ENCODE measurements around the gene TSPAN2.
A peak's percentile ranks its signal among the peaks of the same experiment; 100 is the strongest.

The TSPAN2 gene

GRCh38 chr1:115112496-115113375 is 23.4 kb upstream of the TSPAN2 start:
- peak; percentile 45 for DNase-seq

DNA sequence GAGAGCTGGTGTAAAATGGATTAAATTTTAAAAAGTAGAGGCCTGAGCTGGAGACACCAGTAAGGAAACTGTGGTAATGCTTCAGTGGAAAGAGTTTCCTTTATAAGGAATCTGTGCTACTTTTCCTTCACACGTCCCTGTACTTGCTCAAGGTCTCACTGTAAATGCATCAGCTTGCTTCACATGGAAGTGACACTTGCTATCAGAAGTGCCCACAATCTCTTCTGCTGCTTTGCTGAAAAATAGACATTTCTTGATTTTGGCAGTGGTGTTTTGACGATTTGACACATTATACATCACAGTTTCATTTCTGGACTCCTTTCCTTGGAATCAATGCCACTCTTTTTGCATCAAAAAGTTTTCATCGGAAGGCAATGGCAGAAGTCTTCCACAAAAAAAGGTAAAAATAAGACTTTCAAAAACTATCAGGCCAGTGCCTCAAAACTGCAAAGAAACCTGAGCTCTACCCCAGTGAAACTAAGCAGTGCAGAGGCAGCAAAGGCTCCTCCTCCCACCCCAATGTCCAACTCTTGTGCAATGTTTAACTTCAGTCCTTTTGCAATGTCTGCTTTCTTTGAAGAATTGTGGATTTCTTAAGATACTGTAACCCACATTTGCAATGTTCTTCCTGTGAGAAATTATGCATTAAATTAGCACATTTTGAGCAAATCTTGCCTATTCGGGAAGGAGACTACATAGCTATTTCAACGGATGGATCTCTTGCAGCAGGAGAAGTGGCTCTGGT is 18.4 kb upstream of the TSPAN2 start:
- no peak for DNase-seq

GRCh38 chr1:115105831-115106230 is 16.5 kb upstream of the TSPAN2 start:
- no peak for DNase-seq

GRCh38 chr1:115099693-115100050 is 10.4 kb upstream of the TSPAN2 start:
- DNase-seq: peak; percentile 52

GRCh38 chr1:115098979-115099692 is 9.8 kb upstream of the TSPAN2 start:
- peak; percentile 73 for DNase-seq

GRCh38 chr1:115092175-115092574 is 2.9 kb upstream of the TSPAN2 start:
- no peak for DNase-seq

- no peak for DNase-seq
These were observed 2.3 kb upstream of the TSPAN2 start for GRCh38 chr1:115091572-115091971.

- DNase-seq: no peak
These were observed 1.7 kb upstream of the TSPAN2 start for GRCh38 chr1:115090956-115091355.

- DNase-seq: no peak
These were observed 1.2 kb upstream of the TSPAN2 start for GRCh38 chr1:115090540-115090939.

DNA sequence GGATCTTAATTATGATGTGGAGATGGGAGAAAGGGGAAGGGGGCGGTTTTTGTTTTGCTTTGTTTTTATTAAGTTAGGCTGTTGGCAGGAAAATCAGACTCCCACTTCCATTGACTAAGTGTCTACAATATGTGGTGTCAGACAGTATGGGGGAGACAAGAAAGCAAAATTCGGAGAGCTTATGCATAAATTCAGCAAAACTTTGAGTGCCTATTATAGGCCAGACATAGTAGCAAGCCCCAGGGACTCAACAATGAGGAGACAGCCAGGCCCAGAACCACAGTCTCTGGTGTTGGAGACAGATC is 835 bp upstream of the TSPAN2 start:
- no peak for DNase-seq

DNA sequence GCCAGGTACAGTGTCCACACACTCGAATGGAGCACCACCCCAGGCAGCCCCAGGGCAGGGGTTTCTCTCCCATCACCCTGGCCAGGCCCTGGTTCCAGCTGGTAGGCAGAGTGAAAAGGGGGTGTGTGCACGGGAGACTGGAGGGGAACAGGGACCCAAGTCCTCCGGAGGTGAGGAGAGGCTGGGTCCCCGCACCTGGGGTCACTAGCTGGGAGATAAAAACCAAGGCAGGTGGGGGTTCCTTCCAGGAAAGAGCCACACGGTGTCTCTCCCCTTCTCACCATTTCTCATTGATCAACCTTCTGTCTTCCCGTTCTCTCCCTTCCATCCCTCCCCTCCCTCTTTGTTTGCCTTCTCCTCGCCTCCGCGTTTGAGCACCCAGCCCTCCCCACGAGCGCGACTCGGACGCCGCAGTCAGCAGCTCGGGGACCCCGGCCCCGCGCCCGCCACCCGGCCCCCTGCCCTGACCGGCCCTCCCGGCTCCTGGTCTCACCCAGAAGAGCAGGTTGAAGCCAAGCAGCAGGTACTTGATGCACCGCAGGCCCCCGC is 358 bp downstream of the TSPAN2 start:
- no peak for DNase-seq

GRCh38 chr1:115088115-115088778 is 1.1 kb downstream of the TSPAN2 start:
- DNase-seq: no peak

DNA sequence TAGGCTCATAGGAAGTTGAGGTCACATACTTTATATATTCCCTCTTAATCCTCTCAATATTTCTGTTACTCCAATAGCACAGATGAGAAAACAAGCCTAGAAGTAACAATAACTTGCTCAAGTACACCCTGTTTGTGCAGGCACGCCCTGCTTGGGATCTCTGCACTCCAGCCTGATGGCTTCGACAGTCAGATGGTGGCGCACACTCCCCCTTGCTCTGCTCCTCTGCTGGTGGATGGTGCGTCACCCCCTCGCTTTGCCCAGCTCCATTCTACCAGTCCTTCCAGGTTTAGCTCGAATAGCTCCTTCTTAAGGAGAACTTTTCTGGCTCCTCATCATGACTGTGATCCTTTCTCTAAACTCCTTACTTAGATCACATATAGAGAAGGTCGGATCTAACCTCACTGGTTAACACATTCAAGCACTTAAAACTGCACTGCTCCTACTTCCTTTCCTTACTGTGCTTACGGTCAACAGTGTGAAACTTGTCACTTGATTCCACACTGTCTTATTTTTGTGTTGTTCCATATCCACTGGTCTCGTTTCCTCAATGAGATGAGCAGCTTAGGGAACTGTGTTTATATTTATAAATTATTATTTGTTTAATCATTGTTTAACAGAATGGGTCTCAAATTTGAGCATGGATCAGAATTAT is 3.0 kb downstream of the TSPAN2 start:
- no peak for DNase-seq

- DNase-seq: no peak
These were observed 4.3 kb downstream of the TSPAN2 start for GRCh38 chr1:115084902-115085511.

DNA sequence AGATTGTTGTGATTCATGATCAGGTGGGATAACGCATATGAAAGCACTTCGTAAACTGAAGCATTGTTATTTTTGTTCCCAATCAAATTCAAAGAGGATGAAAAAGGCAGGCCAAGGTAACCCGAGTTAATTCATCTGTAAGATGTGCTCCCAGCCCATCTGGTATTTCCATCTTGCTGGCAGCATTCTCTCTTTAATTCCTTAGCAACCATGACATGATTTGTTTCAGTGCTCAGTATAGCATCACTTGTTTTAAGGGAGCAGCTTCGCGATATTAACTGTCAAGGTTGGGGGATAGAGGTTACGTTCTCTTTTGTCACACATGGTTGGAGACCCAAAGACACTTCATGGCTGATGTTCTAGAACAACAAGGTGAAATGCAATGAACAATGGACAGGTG is 6.4 kb downstream of the TSPAN2 start:
- no peak for DNase-seq

GRCh38 chr1:115078708-115079107 is 10.6 kb downstream of the TSPAN2 start:
- no peak for DNase-seq

DNA sequence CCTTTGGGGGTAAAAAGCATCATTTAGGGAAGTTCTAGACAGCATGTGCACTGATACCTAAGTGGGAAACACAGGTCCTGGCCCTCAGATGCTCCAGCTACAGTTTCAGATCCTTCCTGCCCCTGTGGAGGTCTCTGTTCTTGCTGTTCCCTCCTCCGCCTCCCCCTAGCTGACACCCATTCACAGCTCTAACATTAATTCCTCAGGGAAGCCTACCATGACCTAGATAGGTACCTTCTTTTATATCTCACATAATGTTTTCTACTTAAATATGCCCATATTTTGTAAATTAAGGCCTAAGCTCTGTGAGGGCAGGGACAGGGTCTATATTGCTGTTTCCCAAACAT is 11.3 kb downstream of the TSPAN2 start:
- DNase-seq: no peak

DNA sequence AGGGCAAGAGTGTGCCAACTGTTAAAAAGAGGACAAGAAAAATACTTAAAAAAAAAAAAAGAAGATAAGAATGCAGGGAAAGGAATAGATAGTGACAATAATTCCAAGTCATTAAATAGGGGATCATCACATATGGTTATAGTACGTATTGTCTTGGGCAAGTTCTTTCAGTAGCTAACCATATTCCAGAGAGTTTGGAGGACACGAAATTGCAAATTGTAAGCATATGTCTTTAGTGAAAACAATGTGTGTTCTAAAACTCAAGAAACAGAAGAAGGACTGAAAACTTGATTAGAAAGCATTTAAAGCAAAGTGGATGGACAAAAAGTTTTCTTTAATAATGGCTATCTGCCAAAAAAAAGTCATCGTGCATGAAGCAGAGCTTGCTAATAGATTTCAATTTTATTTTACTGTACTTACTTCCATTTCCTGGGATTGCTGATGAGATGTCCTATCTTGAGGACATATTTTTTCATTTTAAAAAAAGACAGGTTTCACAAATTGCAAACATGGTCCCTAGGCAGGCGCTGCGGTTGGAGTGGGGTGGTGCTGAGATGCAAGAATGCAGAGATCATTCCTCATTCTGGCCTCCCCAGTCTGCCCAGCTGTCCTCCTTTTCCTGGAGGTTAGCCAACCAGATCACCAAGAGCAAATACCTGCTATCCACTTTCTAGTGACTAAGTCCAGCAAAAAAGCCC is 11.9 kb downstream of the TSPAN2 start:
- DNase-seq: no peak

DNA sequence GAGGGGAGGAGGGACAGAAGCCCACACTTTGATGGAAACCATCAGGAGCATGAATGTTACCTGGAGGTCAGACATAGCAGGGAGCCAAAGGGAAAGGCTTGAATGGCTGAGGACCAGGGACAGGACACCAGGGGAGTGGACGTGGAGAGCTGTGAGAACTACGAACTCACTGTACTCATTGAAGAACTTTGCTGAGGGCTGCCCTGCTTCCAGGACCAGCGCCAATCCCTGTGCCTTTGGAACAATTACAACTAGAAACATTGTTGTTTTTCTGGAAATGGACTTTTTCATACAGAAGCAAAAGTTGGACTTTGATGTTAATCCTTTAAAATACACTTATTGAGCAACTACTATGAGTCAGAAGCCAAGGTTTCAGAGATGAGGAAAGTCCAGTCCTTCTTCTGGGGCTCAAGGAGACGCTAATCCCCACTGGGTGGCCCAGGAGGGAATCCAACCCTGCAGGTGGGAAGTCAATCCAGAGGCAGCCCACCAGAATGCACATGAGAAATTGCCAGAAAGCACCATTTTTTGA is 12.9 kb downstream of the TSPAN2 start:
- no peak for DNase-seq

GRCh38 chr1:115074839-115075534 is 14.3 kb downstream of the TSPAN2 start:
- DNase-seq: no peak
